GM18502 (cell line): Measurements from ENCODE around the gene IMPACT.

Experiments
- ATAC-seq: cut with Tn5 transposase; IDR thresholded peaks from one replicate; pipeline ENCODE4 v1.9.1; 2021; ENCODE audit warnings: mild to moderate bottlenecking; ENCODE audit not compliant: unreplicated experiment, poor library complexity

Gene IMPACT, protein sequence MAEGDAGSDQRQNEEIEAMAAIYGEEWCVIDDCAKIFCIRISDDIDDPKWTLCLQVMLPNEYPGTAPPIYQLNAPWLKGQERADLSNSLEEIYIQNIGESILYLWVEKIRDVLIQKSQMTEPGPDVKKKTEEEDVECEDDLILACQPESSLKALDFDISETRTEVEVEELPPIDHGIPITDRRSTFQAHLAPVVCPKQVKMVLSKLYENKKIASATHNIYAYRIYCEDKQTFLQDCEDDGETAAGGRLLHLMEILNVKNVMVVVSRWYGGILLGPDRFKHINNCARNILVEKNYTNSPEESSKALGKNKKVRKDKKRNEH

DNA sequence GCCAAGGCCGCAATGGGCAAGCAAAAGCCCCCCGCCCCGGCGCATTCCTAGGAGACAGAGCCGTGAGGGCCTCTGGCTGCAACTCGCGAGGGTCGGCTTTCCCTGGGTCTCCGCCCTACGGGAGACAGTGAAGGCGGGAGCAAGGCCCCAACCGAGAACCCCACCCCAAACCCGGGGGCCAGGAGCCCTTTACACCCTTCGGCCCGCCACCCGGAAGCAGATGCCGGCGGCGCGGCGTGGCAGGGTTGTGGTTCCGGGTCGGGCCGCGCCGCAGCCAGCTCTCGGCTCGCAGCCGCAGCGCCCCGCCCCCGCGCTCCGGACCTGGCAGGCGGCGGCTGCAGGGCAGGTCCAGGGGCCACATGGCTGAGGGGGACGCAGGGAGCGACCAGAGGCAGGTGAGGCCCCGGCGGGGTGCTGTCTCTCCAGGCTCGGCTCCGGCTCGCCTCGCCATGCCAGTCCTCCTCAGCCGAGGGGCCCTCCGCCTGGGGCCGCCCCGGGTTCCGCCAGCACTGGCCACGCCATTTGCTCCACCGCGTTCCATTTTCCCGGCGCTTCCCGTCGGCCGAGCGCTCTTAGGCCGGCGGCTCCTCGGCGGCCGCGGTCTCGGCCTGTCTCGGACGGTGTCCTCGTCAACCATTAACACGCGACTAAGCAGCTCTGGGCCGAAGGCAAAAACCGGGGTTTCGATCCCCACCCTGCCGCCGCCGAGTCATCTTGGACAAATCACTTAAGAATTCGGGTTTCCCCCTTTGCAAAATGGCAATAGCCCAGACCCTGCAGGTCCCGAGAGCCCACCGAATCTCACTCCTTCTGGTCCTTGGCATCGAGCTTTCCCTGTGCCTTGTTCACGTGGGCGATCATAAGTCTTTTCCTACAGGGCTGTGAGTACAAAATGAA lies at the start of gene IMPACT:
TSS of gene IMPACT (plus strand) at position 273 of the 897 bp plus-strand sequence. CDS start at position 360, 87 bp downstream.
- ATAC-seq: peak; percentile 92

- no peak for ATAC-seq
Observed at GRCh38 chr18:24378598-24378997, 47.9 kb upstream of the IMPACT start.

DNA sequence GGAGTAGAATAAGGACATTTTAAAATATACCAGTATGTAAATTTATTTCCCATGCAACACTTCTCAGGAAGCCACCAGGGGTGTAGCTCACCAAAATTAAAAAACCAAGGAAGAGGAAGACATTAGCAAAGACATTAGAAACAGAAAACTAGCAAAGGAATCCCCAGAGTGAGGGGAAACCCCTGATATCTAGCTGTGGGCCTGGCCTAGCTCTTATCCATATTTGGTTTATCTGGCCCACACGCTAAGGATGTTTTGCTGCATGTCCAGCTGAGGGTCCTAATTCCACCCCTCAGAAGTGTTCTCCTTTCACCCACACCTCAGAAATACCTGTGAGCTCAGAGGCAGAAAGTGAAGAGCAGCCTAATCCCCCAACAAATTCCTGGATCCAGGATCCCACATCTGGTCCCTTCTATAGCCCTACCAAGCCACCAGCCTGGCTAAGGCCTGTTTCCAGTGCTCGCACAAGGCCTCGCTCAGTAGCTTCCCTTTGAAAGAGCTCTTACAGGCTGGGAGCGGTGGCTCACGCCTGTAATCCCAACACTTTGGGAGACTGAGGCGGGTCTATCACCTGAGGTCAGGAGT lies 46.2 kb upstream of the IMPACT start:
- ATAC-seq: no peak

- ATAC-seq: no peak
Observed at GRCh38 chr18:24381126-24381525, 45.3 kb upstream of the IMPACT start.

DNA sequence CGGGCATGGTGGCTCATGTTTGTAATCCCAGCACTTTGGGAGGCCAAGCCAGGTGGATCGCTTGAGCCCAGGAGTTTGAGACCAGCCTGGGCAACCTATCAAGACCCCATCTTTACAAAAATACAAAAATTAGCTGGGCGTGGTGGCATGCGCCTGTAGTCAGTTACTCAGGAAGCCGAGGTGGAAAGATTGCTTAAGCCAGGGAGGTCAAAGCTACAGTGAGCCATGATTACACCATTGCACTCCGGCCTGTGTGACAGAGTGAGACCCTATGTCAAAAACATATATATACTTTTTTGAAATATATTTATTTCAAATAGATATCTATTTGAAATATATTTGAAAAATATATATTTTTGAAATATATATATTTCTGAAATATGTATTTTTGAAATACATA lies 39.8 kb upstream of the IMPACT start:
- no peak for ATAC-seq

- ATAC-seq: no peak
Observed at GRCh38 chr18:24388957-24389356, 37.5 kb upstream of the IMPACT start.

GRCh38 chr18:24395049-24395795 lies 31.2 kb upstream of the IMPACT start:
- ATAC-seq: no peak

GRCh38 chr18:24396082-24396633 lies 30.3 kb upstream of the IMPACT start:
- ATAC-seq: no peak

DNA sequence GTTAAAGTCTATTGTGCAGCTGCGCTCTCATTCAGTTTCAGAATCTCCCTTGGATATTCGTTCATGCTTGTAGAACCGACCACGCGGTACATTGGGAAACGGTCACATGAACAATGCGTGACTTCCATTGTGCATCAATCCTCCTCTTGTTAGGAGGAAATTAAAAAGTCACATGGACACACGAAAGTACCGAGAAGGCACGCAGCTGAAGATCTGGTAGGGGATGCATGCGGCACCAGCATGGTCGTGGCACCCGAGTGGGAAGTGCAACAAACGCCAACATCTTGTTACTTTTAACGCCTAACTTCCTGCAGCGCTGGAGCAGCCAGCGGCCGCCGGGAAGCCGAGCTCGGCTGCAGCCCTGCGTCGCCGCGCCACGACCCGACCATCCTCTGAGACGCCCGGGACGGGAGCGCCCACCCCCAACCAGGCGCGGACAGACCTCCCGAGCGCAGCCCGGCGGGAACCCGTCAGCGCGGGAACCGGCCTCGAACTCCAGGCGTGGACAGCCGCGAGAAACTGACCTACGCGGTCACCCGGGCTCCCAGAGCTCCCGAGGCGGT lies 29.3 kb upstream of the IMPACT start:
- ATAC-seq: peak; percentile 19

GRCh38 chr18:24397694-24398368 lies 28.6 kb upstream of the IMPACT start, which contains the start of gene OSBPL1A:
OSBPL1A (minus strand) TSS chr18:24397824; CDS start chr18:24377533, 20,291 bp downstream.
- ATAC-seq: peak; percentile 73

DNA sequence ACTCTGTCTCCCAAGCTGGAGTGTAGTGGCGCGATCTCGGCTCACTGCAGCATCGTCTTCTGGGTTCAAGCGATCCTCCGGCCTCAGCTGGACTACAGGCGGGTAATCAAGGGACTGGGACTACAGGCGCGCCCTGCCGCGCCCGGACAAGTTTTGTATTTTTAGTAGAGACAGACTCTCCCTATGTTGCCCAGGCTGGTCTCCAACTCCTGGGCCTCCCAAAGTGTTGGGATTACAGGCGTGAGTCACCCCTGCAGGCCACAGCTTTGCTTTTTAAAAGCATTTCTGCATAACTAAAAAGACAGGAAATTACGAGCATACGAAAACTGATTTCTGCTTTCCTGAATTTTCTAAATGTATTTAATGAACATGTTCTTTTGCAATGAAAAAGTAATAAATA lies 27.9 kb upstream of the IMPACT start:
- ATAC-seq: no peak

DNA sequence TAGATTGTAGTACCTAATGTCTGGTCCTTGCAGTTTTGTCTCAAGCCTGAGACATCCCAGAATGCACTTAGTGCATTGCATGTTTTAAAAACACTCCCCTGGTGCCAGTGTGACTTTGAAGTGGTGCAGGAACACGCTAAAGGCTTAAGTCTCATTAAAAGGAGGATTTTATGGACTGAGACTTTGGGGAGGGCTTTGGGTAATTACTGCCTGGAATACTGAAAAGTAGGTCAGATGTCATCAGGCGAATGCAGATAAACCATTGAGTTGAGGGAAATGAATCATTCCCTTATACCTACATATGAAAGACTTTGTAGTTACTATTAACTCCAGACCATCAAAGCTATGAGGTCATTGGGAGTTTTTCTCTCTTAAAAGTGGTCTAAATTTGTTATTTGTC lies 25.9 kb upstream of the IMPACT start:
- ATAC-seq: no peak

GRCh38 chr18:24402209-24402785 lies 24.2 kb upstream of the IMPACT start:
- ATAC-seq: no peak

DNA sequence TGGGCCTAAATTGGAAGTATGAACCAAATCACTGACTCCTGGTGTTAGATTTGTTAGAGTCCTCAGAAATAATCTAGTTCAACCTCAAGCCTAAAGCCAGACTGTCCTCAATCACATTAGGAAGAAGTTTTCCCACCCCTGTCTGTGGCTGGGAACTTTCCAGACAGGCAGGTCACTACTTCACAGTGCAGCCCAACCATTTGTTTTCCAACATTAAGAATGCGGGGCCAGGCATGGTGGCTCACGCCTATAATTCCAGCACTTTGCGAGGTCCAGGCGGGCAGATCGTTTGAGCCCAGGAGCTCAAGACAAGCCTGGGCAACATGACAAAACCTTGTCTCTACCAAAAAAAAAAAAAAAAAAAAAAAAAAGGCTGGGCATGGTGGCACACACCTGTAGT lies 23.4 kb upstream of the IMPACT start:
- no peak for ATAC-seq

DNA sequence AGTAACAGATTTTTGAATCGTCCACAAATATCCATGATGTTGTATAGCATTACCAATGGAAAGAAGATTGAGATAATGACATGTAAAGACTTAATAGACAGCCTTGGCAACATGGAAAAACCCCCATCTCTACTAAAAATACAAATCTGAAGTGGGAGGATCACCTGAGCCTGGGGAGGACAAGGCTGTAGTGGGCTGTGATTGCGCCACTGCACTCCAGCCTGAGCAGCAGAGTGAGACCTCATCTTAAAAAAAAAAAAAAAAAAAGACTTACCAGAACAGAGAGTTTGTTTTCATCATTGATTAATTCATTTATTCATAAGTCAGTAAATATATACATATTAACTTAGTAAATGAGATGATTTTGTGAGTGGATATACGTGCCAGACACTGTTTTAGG lies 21.9 kb upstream of the IMPACT start:
- no peak for ATAC-seq

GRCh38 chr18:24408496-24408895 lies 18.0 kb upstream of the IMPACT start:
- no peak for ATAC-seq

DNA sequence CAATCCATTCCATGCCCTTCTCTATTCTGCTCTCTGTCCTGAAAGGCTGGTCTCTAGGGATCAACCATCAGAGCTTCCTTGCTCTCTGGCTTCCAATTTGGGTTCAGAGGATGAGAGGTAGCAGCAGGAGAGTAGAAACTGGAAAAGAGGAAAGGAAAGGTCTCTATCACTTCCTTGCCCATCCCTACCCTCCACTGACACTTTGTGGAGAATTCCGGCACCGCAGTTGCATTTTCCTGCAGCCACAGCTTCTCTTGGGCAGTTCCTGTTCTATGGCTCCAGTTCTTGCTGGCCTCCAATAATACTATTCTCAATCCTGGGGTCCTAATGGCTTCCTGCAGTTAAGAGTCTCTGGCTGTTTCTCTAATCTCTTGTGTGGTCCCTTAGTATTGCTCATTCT lies 13.3 kb upstream of the IMPACT start:
- ATAC-seq: no peak

GRCh38 chr18:24414349-24415003 lies 12.0 kb upstream of the IMPACT start:
- peak; percentile 89 for ATAC-seq
